K562 (cell line): ENCODE data around the gene BRAF. TPM values are rescaled to one million over a fixed set of nuclear protein-coding genes. Genes with fewer than 3 reads are reported as not detected.

Experiments
- ATAC-seq: fragments of 200-7000 bp; cut with Tn5 transposase; 3 replicates; pipeline ENCODE4 v1.9.1; 2020; ENCODE audit warnings: moderate library complexity
- BruUV-seq: library from RNA; stranded (reverse); fragments of 400-500 nt; replicated peaks from 2 replicates; lab custom pipeline; 2021; lab: Mats Ljungman, UMichigan
- CTCF ChIA-PET: fragments of 300-600 bp; formaldehyde crosslinking; extraction: SDS; loops from one replicate; lab custom pipeline; 2021; ENCODE audit warnings: low intra/inter-chr PET ratio; lab: Yijun Ruan, JAX
- POLR2A ChIA-PET: fragments of 300-600, 350-650 bp; sonication (Branson Sonifier 250); formaldehyde crosslinking; extraction: SDS; loops from one replicate; lab custom pipeline; 2021; ENCODE audit warnings: antibody characterized with exemption, inconsistent platforms; lab: Yijun Ruan, JAX
- DNase-seq, 4 experiments: peaks; one replicate each; pipeline versions ENCODE4 v3.0.0 to v3.0.0-alpha.2; 2011 to 2018; ENCODE audit warnings: low spot score in 3 of 4, mixed read lengths in 3 of 4; ENCODE audit errors: extremely low read depth in 1 of 4
- FAIRE-seq: peaks from 2 replicates; lab custom pipeline; 2011; peaks lifted over from hg19 to GRCh38; lab: Jason Lieb, UNC
- H2AFZ ChIP-seq: 2 replicates; pipeline ENCODE4 v1.6.0; 2011; ENCODE audit warnings: low read depth, low read length, control low read depth, inconsistent platforms
- H3K27ac ChIP-seq: fragments of 200-600 bp; 3 replicates; pipeline ENCODE4 v1.8.0; 2011; ENCODE audit warnings: low read depth, mild to moderate bottlenecking, control low read depth, inconsistent platforms, low read length, moderate library complexity, mixed read lengths; ENCODE audit errors: extremely low read depth
- H3K27me3 ChIP-seq, 2 experiments: fragments of 300-600 bp in 1 of 2; 2 replicates in 1 of 2; 3 replicates in 1 of 2; pipeline versions ENCODE4 v1.6.0 to v1.8.0; 2011; ENCODE audit warnings: inconsistent platforms in 2 of 2, low read length in 2 of 2, mild to moderate bottlenecking in 1 of 2, mixed read lengths in 1 of 2, moderate library complexity in 1 of 2; ENCODE audit not compliant: control insufficient read depth in 2 of 2, insufficient read depth in 2 of 2
- H3K36me3 ChIP-seq: fragments of 300-600 bp; 3 replicates; pipeline ENCODE4 v1.8.0; 2011; ENCODE audit warnings: mild to moderate bottlenecking, low read length, inconsistent platforms; ENCODE audit not compliant: control insufficient read depth, insufficient read depth
- H3K4me1 ChIP-seq, 2 experiments: fragments of 200-600 bp in 1 of 2; replicated peaks in 1 of 2; 2 replicates in 1 of 2; 3 replicates in 1 of 2; pipeline versions ENCODE4 v1.5.1 to v1.8.0; 2011; ENCODE audit warnings: inconsistent platforms in 2 of 2, low read length in 2 of 2, mild to moderate bottlenecking in 1 of 2, mixed read lengths in 1 of 2, moderate library complexity in 1 of 2; ENCODE audit not compliant: control insufficient read depth in 2 of 2, insufficient read depth in 2 of 2
- H3K4me2 ChIP-seq: 2 replicates; pipeline ENCODE4 v1.6.1; 2011; ENCODE audit warnings: low read length, control low read depth, inconsistent platforms, mixed read lengths; ENCODE audit not compliant: insufficient read depth
- H3K4me3 ChIP-seq: fragments of 200-600 bp; sonication (generic), shearing (Covaris generic); 2 replicates; pipeline ENCODE4 v1.5.1; 2016; ENCODE audit warnings: control low read depth, inconsistent platforms
- H3K79me2 ChIP-seq: fragments of 200-600 bp; 3 replicates; pipeline ENCODE4 v1.8.0; 2011; ENCODE audit warnings: low read length, inconsistent platforms; ENCODE audit not compliant: control insufficient read depth, insufficient read depth
- H3K9ac ChIP-seq, 2 experiments: 2 replicates each; pipeline versions ENCODE4 v1.6.0 to v1.6.1; 2011; ENCODE audit warnings: low read depth in 2 of 2, low read length in 2 of 2, control low read depth in 1 of 2, inconsistent platforms in 1 of 2, mild to moderate bottlenecking in 1 of 2, mixed read lengths in 1 of 2; ENCODE audit not compliant: insufficient read depth in 1 of 2
- H3K9me1 ChIP-seq: one replicate; pipeline ENCODE4 v1.6.0; 2011; ENCODE audit warnings: inconsistent platforms, mild to moderate bottlenecking, low read length, moderate library complexity; ENCODE audit not compliant: control insufficient read depth, insufficient read depth
- H3K9me3 ChIP-seq: replicated peaks from 2 replicates; pipeline ENCODE4 v1.5.1; 2011; ENCODE audit warnings: low read depth, low read length, inconsistent platforms; ENCODE audit not compliant: control insufficient read depth, insufficient read depth
- H4K20me1 ChIP-seq: replicated peaks from 2 replicates; pipeline ENCODE4 v1.6.1; 2011; ENCODE audit warnings: low read length, inconsistent platforms, mixed read lengths; ENCODE audit not compliant: control insufficient read depth, insufficient read depth
- BACH1 ChIP-seq: fragments of 200-800 bp; sonication (Bioruptor generic); IDR thresholded peaks from 2 replicates; pipeline ENCODE4 v1.6.1; 2016; ENCODE audit warnings: missing genetic modification characterization, missing compliant biosample characterization
- CHD1 ChIP-seq: fragments of 200-600 bp; sonication (generic); IDR thresholded peaks from one replicate; pipeline ENCODE4 v1.6.1; 2012; ENCODE audit warnings: mild to moderate bottlenecking, moderate library complexity, low read length, inconsistent platforms
- ELF4 ChIP-seq: fragments of 450-650 bp; formaldehyde crosslinking; IDR thresholded peaks from 2 replicates; pipeline ENCODE4 v1.4.0; 2022; ENCODE audit warnings: missing genetic modification characterization
- FOXA1 ChIP-seq: fragments of 450-650 bp; IDR thresholded peaks from 2 replicates; pipeline ENCODE4 v1.6.1; 2016; ENCODE audit warnings: mild to moderate bottlenecking, borderline replicate concordance
- HNRNPUL1 ChIP-seq: fragments of 200-400 bp; formaldehyde crosslinking; IDR thresholded peaks from 2 replicates; pipeline ENCODE4 v1.6.1; 2017; ENCODE audit warnings: low read length
- KLF13 ChIP-seq: fragments of 450-650 bp; IDR thresholded peaks from 2 replicates; pipeline ENCODE4 v1.6.1; 2016; ENCODE audit warnings: missing genetic modification characterization, low read depth, mild to moderate bottlenecking, missing compliant biosample characterization, moderate library complexity, borderline replicate concordance
- MAFG ChIP-seq: fragments of 450-650 bp; conservative IDR thresholded peaks from 2 replicates; pipeline ENCODE4 v1.6.1; 2016; ENCODE audit warnings: missing genetic modification characterization, missing compliant biosample characterization
- NCOA6 ChIP-seq: fragments of 450-650 bp; IDR thresholded peaks from 2 replicates; pipeline ENCODE4 v1.6.1; 2017; ENCODE audit warnings: mild to moderate bottlenecking
- NR4A1 ChIP-seq, 2 experiments: fragments of 250-450 bp in 1 of 2; fragments of 450-650 bp in 1 of 2; sonication (Bioruptor Pico) in 1 of 2; IDR thresholded peaks; 2 replicates each; pipeline versions ENCODE4 v1.4.0 to v1.6.1; 2016 to 2020; ENCODE audit warnings: mild to moderate bottlenecking in 2 of 2, missing compliant biosample characterization in 1 of 2, missing genetic modification characterization in 1 of 2, moderate library complexity in 1 of 2
- PCBP2 ChIP-seq: fragments of 200-400 bp; formaldehyde crosslinking; IDR thresholded peaks from 2 replicates; pipeline ENCODE4 v1.6.1; 2018; ENCODE audit warnings: low read length, low read depth, mild to moderate bottlenecking, moderate library complexity; ENCODE audit not compliant: poor library complexity, severe bottlenecking
- SP1 ChIP-seq: sonication (generic); formaldehyde crosslinking; IDR thresholded peaks from 2 replicates; pipeline ENCODE4 v1.8.1; 2022; ENCODE audit warnings: mild to moderate bottlenecking, missing genetic modification reagents
- SRSF9 ChIP-seq: fragments of 200-400 bp; formaldehyde crosslinking; IDR thresholded peaks from 2 replicates; pipeline ENCODE4 v1.6.1; 2017; ENCODE audit warnings: low read depth, low read length, borderline replicate concordance
- TARDBP ChIP-seq: fragments of 450-650 bp; IDR thresholded peaks from 2 replicates; pipeline ENCODE4 v1.6.1; 2016
- TOE1 ChIP-seq, 2 experiments: fragments of 450-650 bp in 1 of 2; sonication (generic) in 1 of 2; formaldehyde crosslinking in 1 of 2; IDR thresholded peaks; 2 replicates each; pipeline versions ENCODE4 v1.7.1 to v1.8.0; 2016 to 2022; ENCODE audit warnings: borderline replicate concordance in 2 of 2, mild to moderate bottlenecking in 2 of 2, antibody characterized with exemption in 1 of 2, inconsistent platforms in 1 of 2, low read depth in 1 of 2, missing genetic modification reagents in 1 of 2, moderate library complexity in 1 of 2
- TRIM28 ChIP-seq: fragments of 450-650 bp; IDR thresholded peaks from 2 replicates; pipeline ENCODE4 v1.6.1; 2017
- ZNF121 ChIP-seq: sonication (generic); formaldehyde crosslinking; conservative IDR thresholded peaks from 2 replicates; pipeline ENCODE4 v1.8.0; 2022; ENCODE audit warnings: missing genetic modification reagents
- ZNF143 ChIP-seq: sonication (generic); formaldehyde crosslinking; IDR thresholded peaks from 2 replicates; pipeline ENCODE4 v1.9.0; 2022; ENCODE audit warnings: mild to moderate bottlenecking, missing genetic modification reagents
- ZNF830 ChIP-seq: fragments of 250-450 bp; sonication (Bioruptor Pico); IDR thresholded peaks from 2 replicates; pipeline ENCODE4 v1.5.0; 2021; ENCODE audit warnings: mild to moderate bottlenecking
- WGBS: fragments of 100-300 bp; shearing (Covaris generic); methylation state at CpG from one replicate; pipeline ENCODE4 v1.1.6; 2016; ENCODE audit warnings: low coverage, mixed read lengths; ENCODE audit not compliant: insufficient coverage; ENCODE audit errors: missing lambda C conversion rate; 5-methylcytosine and 5-hydroxymethylcytosine counted together
- in situ Hi-C: fragments of 300-500 bp; cut with MboI; formaldehyde crosslinking; loops from 4 replicates; pipeline ENCODE4 v1.15.0; 2018; ENCODE audit warnings: inconsistent platforms, mixed read lengths
- intact Hi-C: fragments of 100-400 bp; cut with micrococcal nuclease; formaldehyde crosslinking; loops from 2 replicates; pipeline ENCODE4 v1.14.2; 2022
- polyA plus RNA-seq, 8 experiments: library from polyadenylated mRNA; depleted of rRNA in 4 of 8; stranded (reverse) in 5 of 8; unstranded in 3 of 8; fragments of >200 nt; fragmentation: Nextera tagmentation in 2 of 8; fragmentation: Illumina TruSeq in 1 of 8; extraction: Ambion mirVana in 2 of 8; extraction: Trizol in 1 of 8; gene quantifications; 2 replicates each; pipeline versions ENCODE4 v1.2.1 to v1.2.3, GENCODE V29; 2011 to 2014; ENCODE audit warnings: inconsistent platforms in 1 of 8, missing spikeins in 1 of 8
- total RNA-seq, 7 experiments: library from RNA; depleted of rRNA in 6 of 7; stranded (reverse); fragments of >200 nt in 6 of 7; fragmentation: Illumina TruSeq in 2 of 7; extraction: Trizol in 2 of 7; gene quantifications; 2 replicates each; pipeline versions ENCODE4 v1.2.1 to v1.2.3, GENCODE V29; 2011 to 2021; ENCODE audit warnings: low replicate concordance in 1 of 7
- TF ChIP-seq, protein P1 (sequence below): fragments of 450-650 bp; IDR thresholded peaks from 2 replicates; pipeline ENCODE4 v1.6.1; 2016
- TF ChIP-seq, protein P2 (sequence below): fragments of 450-650 bp; IDR thresholded peaks from 2 replicates; pipeline ENCODE4 v1.6.1; 2016; ENCODE audit warnings: borderline replicate concordance

The BRAF gene
- total and polyA plus RNA-seq, 9 of the 15 experiments (the other 6 are each of a cell fraction or from before 2014, with no cell fraction given) = 3.6 to 38.3 (median 21.9) TPM

DNA sequence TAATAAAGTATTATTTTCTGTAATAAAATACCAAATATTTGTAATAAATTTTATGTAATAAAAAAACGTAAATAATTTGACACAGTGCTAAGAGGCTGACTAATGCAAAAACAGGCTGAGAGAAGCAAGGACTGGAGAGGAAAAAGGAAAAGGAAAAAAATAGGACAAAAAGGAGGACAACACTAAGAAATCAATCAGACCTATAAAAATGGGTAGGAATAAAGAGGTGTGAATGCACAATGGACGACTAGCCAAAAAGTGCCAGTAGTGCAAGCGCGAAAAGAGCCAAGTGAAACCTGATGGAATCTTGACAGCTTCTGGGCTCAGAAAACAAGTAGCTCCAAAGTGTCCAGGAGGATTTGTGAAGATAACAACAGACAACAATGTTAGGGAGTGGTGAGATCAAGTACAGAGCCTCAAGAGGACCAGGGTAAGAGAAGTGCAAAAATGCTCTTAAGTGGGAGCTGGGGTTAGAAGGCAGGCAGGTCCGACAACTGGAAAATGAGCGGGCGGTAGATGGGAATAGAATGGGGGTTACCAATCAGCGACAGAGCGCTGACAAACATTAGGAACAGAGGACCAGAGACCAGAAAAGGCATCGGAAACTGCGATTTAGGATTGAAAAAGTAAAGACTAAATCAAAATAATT is 1.2 kb downstream of the BRAF start:
- in situ Hi-C loops = no loop called here
- Histone ChIP-seq H3K79me2 (peaks cover 59% of the 10 kb centered on the region), H3K27ac (peak overlapping the region; percentile 93), H3K4me2 (peak overlapping the region; percentile 95), H2AFZ (peak overlapping the region; percentile 95), H3K4me3 (peak overlapping the region; percentile 91), H3K36me3 (0 out of 3 replicates have a peak, but pooled peaks cover 3% of the 10 kb centered on the region), H3K4me1 (peaks cover 0 to 3% of the 10 kb centered on the region in 2 experiments; a peak in 2 of 5 replicates), H4K20me1 (peaks cover 11% of the 10 kb centered on the region), H3K9me1 (no peaks in the 10 kb centered on the region), H3K27me3 (no peaks in the 10 kb centered on the region), H3K9ac (peak overlapping the region; percentile 91 to 98; a peak in 3 of 4 replicates), H3K9me3 (no peaks in the 10 kb centered on the region)
- intact Hi-C loops = loop anchor here (1.0 to 10.0 kb wide), 3 partner anchors 89 to 229 kb away; partner anchors contain the start of genes MRPS33 and NDUFB2
- under 1% methylated on average over 11 of the region's 11 CpGs for WGBS
- POLR2A ChIA-PET = interaction anchor here (0.9 to 2.7 kb wide), 8 partner anchors 10 to 435 kb away, joined by 3 to 13 read pairs (median 4); no protein-coding TSS in a partner anchor
- DNase-seq = peak; percentile 31 to 55 (median 36)
- peak; percentile 55 for ATAC-seq
- CTCF ChIA-PET = no interaction called here
- FAIRE-seq = peak; percentile 72
- BruUV-seq = no TSS peak
- TF ChIP-seq KLF13 (tag) (no peak), FOXA1 (no peak), PCBP2 (no peak), MAFG (tag) (no peak), SRSF9 (no peak), TARDBP (no peak), TRIM28 (no peak; the same call in 1 of the 2 replicates), ZNF121 (CRISPR knock-in tag) (no peak), ELF4 (CRISPR knock-in tag) (0 out of 2 replicates have a peak, but pooled peaks have one; percentile 69), NR4A1 (CRISPR knock-in tag; IDR thresholded peaks at IDR 0.05) (peak; percentile 53; the same call in 1 of the 2 replicates), NR4A1 (tag; IDR thresholded peaks at IDR 0.05) (no peak), HNRNPUL1 (0 out of 2 replicates have a peak, but pooled peaks have one; percentile 35), BACH1 (tag) (no peak), TOE1 (IDR thresholded peaks at IDR 0.05; ENCODE audit: borderline replicate concordance) (no peak), TOE1 (CRISPR knock-in tag; IDR thresholded peaks at IDR 0.05; ENCODE audit: borderline replicate concordance, low read depth) (no peak), ZNF830 (CRISPR knock-in tag) (no peak), NCOA6 (peak; percentile 9; the same call in 1 of the 2 replicates), CHD1 (peak; percentile 89), ZNF143 (CRISPR knock-in tag) (no peak), SP1 (CRISPR knock-in tag) (0 out of 2 replicates have a peak, but pooled peaks have one; percentile 13)
- TF ChIP-seq, protein P1, sequence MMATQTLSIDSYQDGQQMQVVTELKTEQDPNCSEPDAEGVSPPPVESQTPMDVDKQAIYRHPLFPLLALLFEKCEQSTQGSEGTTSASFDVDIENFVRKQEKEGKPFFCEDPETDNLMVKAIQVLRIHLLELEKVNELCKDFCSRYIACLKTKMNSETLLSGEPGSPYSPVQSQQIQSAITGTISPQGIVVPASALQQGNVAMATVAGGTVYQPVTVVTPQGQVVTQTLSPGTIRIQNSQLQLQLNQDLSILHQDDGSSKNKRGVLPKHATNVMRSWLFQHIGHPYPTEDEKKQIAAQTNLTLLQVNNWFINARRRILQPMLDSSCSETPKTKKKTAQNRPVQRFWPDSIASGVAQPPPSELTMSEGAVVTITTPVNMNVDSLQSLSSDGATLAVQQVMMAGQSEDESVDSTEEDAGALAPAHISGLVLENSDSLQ = peak; percentile 43
- TF ChIP-seq, protein P2, sequence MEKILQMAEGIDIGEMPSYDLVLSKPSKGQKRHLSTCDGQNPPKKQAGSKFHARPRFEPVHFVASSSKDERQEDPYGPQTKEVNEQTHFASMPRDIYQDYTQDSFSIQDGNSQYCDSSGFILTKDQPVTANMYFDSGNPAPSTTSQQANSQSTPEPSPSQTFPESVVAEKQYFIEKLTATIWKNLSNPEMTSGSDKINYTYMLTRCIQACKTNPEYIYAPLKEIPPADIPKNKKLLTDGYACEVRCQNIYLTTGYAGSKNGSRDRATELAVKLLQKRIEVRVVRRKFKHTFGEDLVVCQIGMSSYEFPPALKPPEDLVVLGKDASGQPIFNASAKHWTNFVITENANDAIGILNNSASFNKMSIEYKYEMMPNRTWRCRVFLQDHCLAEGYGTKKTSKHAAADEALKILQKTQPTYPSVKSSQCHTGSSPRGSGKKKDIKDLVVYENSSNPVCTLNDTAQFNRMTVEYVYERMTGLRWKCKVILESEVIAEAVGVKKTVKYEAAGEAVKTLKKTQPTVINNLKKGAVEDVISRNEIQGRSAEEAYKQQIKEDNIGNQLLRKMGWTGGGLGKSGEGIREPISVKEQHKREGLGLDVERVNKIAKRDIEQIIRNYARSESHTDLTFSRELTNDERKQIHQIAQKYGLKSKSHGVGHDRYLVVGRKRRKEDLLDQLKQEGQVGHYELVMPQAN = no peak
